ENCODE results near the gene H6PD. TPM values are rescaled to one million over a fixed set of nuclear protein-coding genes. Genes with fewer than 3 reads are reported as not detected.

Gene H6PD
- total and polyA plus RNA-seq, 2 donors from 2014 or later, result 5.7 to 64.3 TPM

GRCh38 chr1:9222846-9223625 is 11.5 kb upstream of the H6PD start:
- no peak overlapping the region for H3K9ac ChIP-seq (ENCODE audit: low read length in 3 of 3)
- H3K4me3 ChIP-seq (ENCODE audit: low read length in 3 of 3), result no peak overlapping the region
- no peak overlapping the region for H3K27ac ChIP-seq (ENCODE audit: low read depth in 2 of 2, low read length in 2 of 2)
- no peaks in the 10 kb centered on the region for H3K9me3 ChIP-seq (ENCODE audit: control insufficient read depth in 2 of 3, insufficient read depth in 1 of 3, low read length in 3 of 3)
- FAIRE-seq (no peak), DNase-seq (no peak)
- intact Hi-C loops (cut with DNase I), result no loop called here
- no peaks in the 10 kb centered on the region for H3K36me3 ChIP-seq (ENCODE audit: control insufficient read depth in 2 of 3, insufficient read depth in 3 of 3, low read length in 3 of 3)
- no peaks in the 10 kb centered on the region for H3K27me3 ChIP-seq (ENCODE audit: control insufficient read depth, insufficient read depth, low read length)
- TF ChIP-seq, protein P1, sequence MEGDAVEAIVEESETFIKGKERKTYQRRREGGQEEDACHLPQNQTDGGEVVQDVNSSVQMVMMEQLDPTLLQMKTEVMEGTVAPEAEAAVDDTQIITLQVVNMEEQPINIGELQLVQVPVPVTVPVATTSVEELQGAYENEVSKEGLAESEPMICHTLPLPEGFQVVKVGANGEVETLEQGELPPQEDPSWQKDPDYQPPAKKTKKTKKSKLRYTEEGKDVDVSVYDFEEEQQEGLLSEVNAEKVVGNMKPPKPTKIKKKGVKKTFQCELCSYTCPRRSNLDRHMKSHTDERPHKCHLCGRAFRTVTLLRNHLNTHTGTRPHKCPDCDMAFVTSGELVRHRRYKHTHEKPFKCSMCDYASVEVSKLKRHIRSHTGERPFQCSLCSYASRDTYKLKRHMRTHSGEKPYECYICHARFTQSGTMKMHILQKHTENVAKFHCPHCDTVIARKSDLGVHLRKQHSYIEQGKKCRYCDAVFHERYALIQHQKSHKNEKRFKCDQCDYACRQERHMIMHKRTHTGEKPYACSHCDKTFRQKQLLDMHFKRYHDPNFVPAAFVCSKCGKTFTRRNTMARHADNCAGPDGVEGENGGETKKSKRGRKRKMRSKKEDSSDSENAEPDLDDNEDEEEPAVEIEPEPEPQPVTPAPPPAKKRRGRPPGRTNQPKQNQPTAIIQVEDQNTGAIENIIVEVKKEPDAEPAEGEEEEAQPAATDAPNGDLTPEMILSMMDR (IDR thresholded peaks at IDR 0.05; ENCODE audit: borderline replicate concordance, extremely low read depth, insufficient read depth), result no peak
- no peaks in the 10 kb centered on the region for H3K4me1 ChIP-seq (ENCODE audit: control insufficient read depth in 2 of 3, insufficient read depth in 2 of 3, low read depth in 1 of 3, low read length in 3 of 3)

DNA sequence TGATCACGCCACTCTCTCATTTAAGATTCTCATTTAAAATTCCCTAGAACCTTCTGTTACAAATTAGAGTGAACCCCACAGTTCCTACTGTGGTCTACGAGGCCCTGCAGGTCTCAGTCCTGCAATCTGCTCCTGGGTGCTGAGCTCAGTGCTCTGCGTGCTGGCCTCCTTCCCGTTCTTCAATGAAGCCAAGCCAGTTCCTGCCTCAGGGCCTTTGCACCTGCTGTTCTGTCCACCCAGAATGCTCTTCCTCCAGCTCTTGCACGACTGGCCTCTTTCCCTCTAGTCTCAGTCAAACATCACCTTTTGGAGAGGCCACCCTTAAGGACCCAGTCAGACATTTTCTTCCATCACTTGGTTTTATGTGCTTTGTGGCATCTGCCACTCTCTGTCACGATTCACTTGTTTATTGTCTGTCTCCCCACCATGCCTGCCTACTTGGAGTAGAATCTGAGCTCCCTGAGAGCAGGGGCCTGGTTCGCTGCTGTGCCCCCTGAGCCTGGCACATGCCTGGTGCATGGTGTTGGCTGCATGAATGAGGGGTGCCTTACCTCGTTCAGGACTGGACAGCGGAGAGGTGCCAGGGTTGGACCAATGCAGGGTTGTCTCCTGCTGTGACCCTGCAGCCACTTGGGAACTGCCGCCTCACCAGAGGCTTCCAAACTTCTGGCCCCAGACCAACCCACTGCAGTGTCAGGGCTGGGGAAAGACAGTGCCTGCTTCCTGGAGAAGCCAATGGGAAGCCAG is 9.7 kb upstream of the H6PD start:
- DNase-seq (no peak), FAIRE-seq (no peak)
- intact Hi-C loops (cut with DNase I), result no loop called here
- no peak overlapping the region for H3K27ac ChIP-seq (ENCODE audit: low read depth in 2 of 2, low read length in 2 of 2)
- H3K9me3 ChIP-seq (ENCODE audit: control insufficient read depth in 2 of 3, insufficient read depth in 1 of 3, low read length in 3 of 3), result no peaks in the 10 kb centered on the region
- H3K36me3 ChIP-seq (ENCODE audit: control insufficient read depth in 2 of 3, insufficient read depth in 3 of 3, low read length in 3 of 3), result no peaks in the 10 kb centered on the region
- no peak overlapping the region for H3K4me3 ChIP-seq (ENCODE audit: low read length in 3 of 3)
- H3K4me1 ChIP-seq (ENCODE audit: control insufficient read depth in 2 of 3, insufficient read depth in 2 of 3, low read depth in 1 of 3, low read length in 3 of 3), result no peaks in the 10 kb centered on the region
- TF ChIP-seq, protein P1 (IDR thresholded peaks at IDR 0.05; ENCODE audit: borderline replicate concordance, extremely low read depth, insufficient read depth), result no peak
- no peak overlapping the region for H3K9ac ChIP-seq (ENCODE audit: low read length in 3 of 3)
- no peaks in the 10 kb centered on the region for H3K27me3 ChIP-seq (ENCODE audit: control insufficient read depth, insufficient read depth, low read length)

DNA sequence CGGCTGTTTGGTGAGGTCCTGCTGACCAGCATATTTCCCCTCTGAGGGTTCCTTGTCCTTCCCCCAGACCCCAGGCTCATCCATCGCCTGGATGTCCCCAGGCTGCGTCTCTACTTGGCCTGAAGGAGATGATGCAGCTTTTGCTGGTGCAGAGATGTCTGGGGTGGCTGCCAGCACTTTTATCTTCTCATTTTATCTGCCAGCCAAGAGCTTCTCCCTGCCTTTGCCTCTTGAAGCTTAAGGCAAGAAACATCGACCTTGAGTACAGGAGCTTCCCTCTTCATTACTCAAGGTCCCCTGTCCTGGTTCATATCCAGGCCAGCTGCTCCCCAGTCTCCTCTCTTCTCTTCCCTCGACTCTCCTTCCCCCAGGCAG is 9.2 kb upstream of the H6PD start:
- TF ChIP-seq, protein P1 (IDR thresholded peaks at IDR 0.05; ENCODE audit: borderline replicate concordance, extremely low read depth, insufficient read depth), result no peak
- DNase-seq (no peak), FAIRE-seq (no peak)
- Histone ChIP-seq H3K4me3 (ENCODE audit: low read length in 3 of 3) (no peak overlapping the region), H3K27ac (ENCODE audit: low read depth in 2 of 2, low read length in 2 of 2) (no peak overlapping the region), H3K4me1 (ENCODE audit: control insufficient read depth in 2 of 3, insufficient read depth in 2 of 3, low read depth in 1 of 3, low read length in 3 of 3) (no peaks in the 10 kb centered on the region), H3K36me3 (ENCODE audit: control insufficient read depth in 2 of 3, insufficient read depth in 3 of 3, low read length in 3 of 3) (no peaks in the 10 kb centered on the region), H3K27me3 (ENCODE audit: control insufficient read depth, insufficient read depth, low read length) (no peaks in the 10 kb centered on the region), H3K9ac (ENCODE audit: low read length in 3 of 3) (no peak overlapping the region), H3K9me3 (ENCODE audit: control insufficient read depth in 2 of 3, insufficient read depth in 1 of 3, low read length in 3 of 3) (no peaks in the 10 kb centered on the region)
- intact Hi-C loops (cut with DNase I), result no loop called here
